Measurements from ENCODE around the gene PGC. TPM values are rescaled to one million over a fixed set of nuclear protein-coding genes. Genes with fewer than 3 reads are reported as not detected.

Gene PGC
- total RNA-seq, 2 donors from 2014 or later: not detected

- Mint-ChIP-seq H3K4me3 (no peak overlapping the region), H3K9me3 (no peaks in the 10 kb centered on the region), H3K27ac (no peak overlapping the region), H3K27me3 (no peaks in the 10 kb centered on the region), H3K4me1 (ENCODE audit: low read depth in 2 of 2) (peaks cover 27 to 34% of the 10 kb centered on the region in 2 donors), H3K36me3 (no peaks in the 10 kb centered on the region)
- no peak for DNase-seq (ENCODE audit: low spot score)
- ATAC-seq: no peak
Observed at GRCh38 chr6:41692730-41693129, 54.5 kb downstream of the PGC start.

GRCh38 chr6:41692080-41692675 is 55.0 kb downstream of the PGC start:
- ATAC-seq: no peak
- H3K4me3 Mint-ChIP-seq: no peak overlapping the region
- peak overlapping the region in 1 of 2 donors; percentile 32 for H3K27ac Mint-ChIP-seq
- peaks cover 27 to 32% of the 10 kb centered on the region in 2 donors for H3K4me1 Mint-ChIP-seq (ENCODE audit: low read depth in 2 of 2)
- no peaks in the 10 kb centered on the region for H3K27me3 Mint-ChIP-seq
- DNase-seq (ENCODE audit: low spot score): no peak
- no peaks in the 10 kb centered on the region for H3K9me3 Mint-ChIP-seq
- no peaks in the 10 kb centered on the region for H3K36me3 Mint-ChIP-seq

DNA sequence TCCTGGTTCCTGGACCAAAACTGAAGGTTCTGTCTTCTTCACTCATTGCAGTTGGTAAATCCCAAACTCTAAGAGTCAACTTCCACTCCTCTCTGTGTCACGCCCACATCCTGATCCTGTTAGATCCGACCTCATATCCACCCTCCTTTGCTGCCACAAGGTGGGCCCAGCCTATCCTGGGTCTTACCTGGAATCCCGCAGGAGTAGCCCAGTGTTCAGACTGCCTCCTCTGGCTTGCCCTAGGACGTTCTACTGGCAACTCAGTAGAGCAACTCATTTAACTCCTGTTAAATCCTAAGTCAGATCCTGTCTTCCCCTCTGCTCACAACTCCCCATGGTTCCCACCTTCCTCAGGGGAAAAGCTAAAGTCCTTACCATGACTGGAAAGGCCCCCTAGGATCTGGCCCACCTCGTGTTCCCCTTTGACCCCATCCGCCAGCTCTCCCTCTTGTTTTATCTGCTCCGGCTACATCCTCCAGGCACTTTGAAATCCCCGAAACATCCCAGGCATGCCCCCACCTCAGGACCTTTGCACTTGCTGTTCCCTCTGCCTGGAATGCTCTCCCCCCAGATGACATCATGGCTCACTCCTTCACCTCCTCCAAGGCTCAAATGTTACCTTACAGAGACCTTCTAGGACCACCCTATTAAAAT is 55.6 kb downstream of the PGC start:
- Mint-ChIP-seq H3K4me1 (ENCODE audit: low read depth in 2 of 2) (peaks cover 27 to 29% of the 10 kb centered on the region in 2 donors), H3K36me3 (no peaks in the 10 kb centered on the region), H3K27ac (peak overlapping the region in 1 of 2 donors; percentile 32), H3K9me3 (no peaks in the 10 kb centered on the region), H3K4me3 (no peak overlapping the region), H3K27me3 (no peaks in the 10 kb centered on the region)
- ATAC-seq (no peak), DNase-seq (ENCODE audit: low spot score) (no peak)

GRCh38 chr6:41690541-41691330 is 56.5 kb downstream of the PGC start:
- ATAC-seq: no peak
- no peak for DNase-seq (ENCODE audit: low spot score)
- Mint-ChIP-seq H3K36me3 (no peaks in the 10 kb centered on the region), H3K27ac (peak overlapping the region in 1 of 2 donors; percentile 82), H3K9me3 (no peaks in the 10 kb centered on the region), H3K4me3 (no peak overlapping the region), H3K27me3 (no peaks in the 10 kb centered on the region), H3K4me1 (ENCODE audit: low read depth in 2 of 2) (peaks cover 27 to 29% of the 10 kb centered on the region in 2 donors)

DNA sequence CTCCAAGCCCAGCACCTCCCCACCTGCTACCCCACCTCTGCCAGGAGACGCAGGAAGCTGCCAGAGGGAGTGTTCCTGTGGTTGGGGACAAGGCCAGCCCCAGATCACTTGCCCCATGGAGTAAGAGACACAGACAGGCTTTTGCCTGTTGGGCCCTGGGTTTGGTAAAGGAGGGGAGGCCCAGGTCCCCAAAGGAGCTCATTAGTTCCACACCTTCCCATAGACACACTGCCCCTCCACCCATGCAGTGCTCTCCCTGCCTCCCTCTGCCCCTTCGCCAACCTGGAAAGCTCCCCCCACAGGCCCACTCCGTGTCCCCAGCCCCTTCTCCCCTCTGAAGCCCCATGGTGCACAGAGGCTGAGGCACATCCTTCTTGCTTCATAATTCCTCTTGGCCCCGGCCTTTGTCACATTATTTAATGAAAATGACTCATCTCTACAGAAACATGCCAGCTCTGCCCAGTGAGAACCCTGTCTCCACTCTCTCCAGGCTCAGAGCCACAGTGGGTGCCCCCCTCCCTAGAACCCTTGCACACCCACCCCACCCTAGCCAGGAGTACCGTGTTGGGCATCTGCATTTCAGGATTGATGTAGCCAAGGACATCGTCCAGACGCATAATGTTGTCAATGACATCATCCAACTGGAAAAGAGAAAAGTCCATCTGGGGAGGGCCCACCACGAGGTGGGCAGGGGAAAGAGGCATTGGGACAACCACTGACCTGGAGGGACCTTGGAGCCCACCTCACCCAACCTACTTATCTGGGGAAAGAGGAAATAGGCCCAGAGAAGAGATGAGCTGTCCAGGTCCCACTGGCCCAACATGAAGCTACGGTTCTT is 57.8 kb downstream of the PGC start:
- Mint-ChIP-seq H3K4me1 (ENCODE audit: low read depth in 2 of 2) (peaks cover 20 to 24% of the 10 kb centered on the region in 2 donors), H3K27ac (peak overlapping the region; percentile 64 to 82), H3K36me3 (no peaks in the 10 kb centered on the region)

DNA sequence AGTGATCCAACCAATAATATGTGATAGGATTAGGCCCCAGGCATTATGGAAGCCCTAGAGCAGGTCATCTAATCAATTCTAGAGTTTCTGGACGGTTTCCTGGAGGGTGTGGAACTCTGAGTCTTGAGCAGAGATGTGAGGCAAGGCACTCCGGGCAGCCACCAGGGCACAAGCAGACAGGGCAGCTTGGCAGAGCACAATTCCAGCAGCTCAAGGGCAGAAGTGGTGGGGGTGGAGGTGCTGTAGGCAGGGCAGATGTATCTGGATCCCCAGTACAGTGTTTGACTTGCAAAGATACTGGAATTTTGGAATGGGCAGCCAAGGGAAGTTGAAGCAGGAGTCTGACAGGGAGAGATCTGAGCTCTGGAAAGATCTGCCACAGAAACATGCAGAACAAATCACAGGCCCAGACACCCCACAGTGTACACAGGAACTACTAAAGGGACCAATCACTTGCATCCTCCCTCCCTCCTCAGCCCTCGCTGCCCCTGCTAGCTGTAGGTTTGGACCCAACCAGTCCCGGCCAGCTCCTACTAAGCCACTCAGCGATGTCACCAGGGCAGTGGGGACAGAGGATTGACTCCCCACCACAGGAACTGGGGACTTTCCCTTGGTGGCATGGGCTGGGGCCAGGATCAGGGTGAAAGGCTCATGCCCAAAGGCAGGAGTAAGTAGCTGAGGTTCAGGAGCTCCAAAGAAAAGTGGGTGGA is 58.8 kb downstream of the PGC start:
- Mint-ChIP-seq H3K36me3 (no peaks in the 10 kb centered on the region), H3K9me3 (no peaks in the 10 kb centered on the region), H3K27ac (peak overlapping the region; percentile 42 to 82), H3K27me3 (no peaks in the 10 kb centered on the region), H3K4me1 (ENCODE audit: low read depth in 2 of 2) (peaks cover 25 to 30% of the 10 kb centered on the region in 2 donors), H3K4me3 (no peak overlapping the region)
- ATAC-seq (peak in 1 of 2 donors; percentile 43), DNase-seq (ENCODE audit: low spot score) (no peak)

More for the DNA sequence above, 57.8 kb downstream of the PGC start:
- DNase-seq (ENCODE audit: low spot score) (no peak), ATAC-seq (peak; percentile 44 to 64)
- Mint-ChIP-seq H3K27me3 (no peaks in the 10 kb centered on the region), H3K9me3 (no peaks in the 10 kb centered on the region), H3K4me3 (peak overlapping the region; percentile 48)

DNA sequence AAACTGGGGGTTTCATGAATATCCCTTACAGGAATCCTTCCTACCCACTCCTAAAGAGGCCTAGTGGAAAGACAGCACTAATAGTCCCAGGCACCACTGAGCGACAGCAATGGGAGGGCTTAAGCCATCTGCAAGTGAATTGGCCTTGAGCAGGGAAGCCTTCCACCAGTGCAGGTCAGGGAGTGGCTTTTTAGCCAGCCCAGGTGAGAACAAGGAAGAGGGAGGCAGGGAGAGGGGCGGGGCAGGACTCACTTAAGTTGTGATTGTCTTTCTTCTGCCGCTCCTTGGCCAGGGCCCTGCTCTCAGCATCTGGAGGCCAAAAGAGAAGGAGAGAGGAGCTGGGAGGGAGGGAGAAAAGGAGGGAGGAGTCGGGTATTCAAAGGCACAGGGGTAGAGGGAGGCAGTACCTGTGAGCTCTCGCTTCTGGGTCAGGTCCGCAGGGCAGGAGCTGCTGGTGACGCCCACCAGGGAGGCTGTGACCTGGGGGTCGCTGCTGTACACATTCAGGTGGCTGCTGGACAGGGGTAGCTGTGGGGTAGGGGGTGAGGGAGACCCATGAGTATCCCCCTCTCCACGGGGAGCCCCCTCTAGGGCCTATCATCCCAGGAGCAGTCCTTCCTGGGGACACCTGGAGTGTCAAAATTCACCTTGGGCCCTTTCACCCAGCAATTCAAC is 59.6 kb downstream of the PGC start:
- DNase-seq (ENCODE audit: low spot score) (no peak), ATAC-seq (no peak)
- Mint-ChIP-seq H3K4me3 (no peak overlapping the region), H3K4me1 (ENCODE audit: low read depth in 2 of 2) (peaks cover 27 to 31% of the 10 kb centered on the region in 2 donors), H3K36me3 (no peaks in the 10 kb centered on the region), H3K27ac (peak overlapping the region; percentile 42 to 82), H3K9me3 (no peaks in the 10 kb centered on the region), H3K27me3 (no peaks in the 10 kb centered on the region)

Other genes starting within 250 kb of the PGC start
- 100 to 1,000 TPM in 1 of 2 donors, 10 to 100 TPM in 1; 52.4 to 110 TPM for gene FOXP4, start 201.0 kb downstream of the PGC start, total RNA-seq
- not detected for gene MDFI, start 108.9 kb downstream of the PGC start, total RNA-seq
- 10 to 100 TPM; 36.0 to 40.1 TPM for gene TFEB, start 11.8 kb downstream of the PGC start, total RNA-seq
- 1 to 10 TPM; 7.4 to 9.5 TPM for gene FRS3, start 32.5 kb upstream of the PGC start, total RNA-seq
- not detected for gene PRICKLE4, start 33.4 kb upstream of the PGC start, total RNA-seq
- 100 to 1,000 TPM; 208 to 284 TPM for gene TOMM6, start 40.3 kb upstream of the PGC start, total RNA-seq
- 10 to 100 TPM in 1 of 2 donors, 1 to 10 TPM in 1; 8.2 to 15.3 TPM for gene USP49, start 148.0 kb upstream of the PGC start, total RNA-seq
- 10 to 100 TPM; 25.5 to 33.0 TPM for gene MED20, start 173.7 kb upstream of the PGC start, total RNA-seq
- 10 to 100 TPM; 48.3 to 73.9 TPM for gene BYSL, start 174.1 kb upstream of the PGC start, total RNA-seq
- 100 to 1,000 TPM; 382 to 466 TPM for gene CCND3, start 194.4 kb upstream of the PGC start, total RNA-seq

Measured in natural killer cell treated with Interleukin-12 subunit alpha and Interleukin-12 subunit beta and Interleukin-15 and Interleukin-18, amount 100 ng/mL, for 72 hours (primary cell).